ENCODE results near the gene KIRREL3.

GRCh38 chr11:126669416-126669815, 331.2 kb downstream of the KIRREL3 start:
- TF ChIP-seq EZH2 (IDR thresholded peaks at IDR 0.05; ENCODE audit: insufficient read depth, poor library complexity, severe bottlenecking) (no peak), EZH2phosphoT487 (IDR thresholded peaks at IDR 0.05; ENCODE audit: insufficient read depth, low read depth) (no peak)
